Measurements from ENCODE around the gene OR5T1.

OR5T1 gene

DNA sequence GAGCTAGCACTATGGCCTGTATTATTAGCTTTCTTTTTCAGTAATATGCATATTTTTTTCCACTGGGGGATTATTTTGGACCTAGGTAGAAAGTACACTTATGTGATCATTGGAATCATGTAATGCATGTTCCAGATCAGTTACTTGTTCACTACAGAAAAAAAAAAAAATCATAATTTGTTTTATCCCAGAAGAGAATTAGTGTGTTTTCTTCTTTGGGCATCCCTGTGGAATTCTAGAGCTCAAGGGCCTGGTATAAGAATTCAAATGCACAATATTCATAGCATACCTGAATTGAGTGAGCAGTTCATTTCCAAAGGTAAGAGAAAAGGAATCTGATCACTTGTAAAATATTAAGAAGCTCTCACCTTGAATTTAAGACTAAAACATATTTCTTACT is at the start of gene OR5T1:
OR5T1 (plus strand) TSS at position 301 of the 400 bp plus-strand sequence. CDS start 1,485 bp downstream, outside the sequence.
- no peak for DNase-seq

DNA sequence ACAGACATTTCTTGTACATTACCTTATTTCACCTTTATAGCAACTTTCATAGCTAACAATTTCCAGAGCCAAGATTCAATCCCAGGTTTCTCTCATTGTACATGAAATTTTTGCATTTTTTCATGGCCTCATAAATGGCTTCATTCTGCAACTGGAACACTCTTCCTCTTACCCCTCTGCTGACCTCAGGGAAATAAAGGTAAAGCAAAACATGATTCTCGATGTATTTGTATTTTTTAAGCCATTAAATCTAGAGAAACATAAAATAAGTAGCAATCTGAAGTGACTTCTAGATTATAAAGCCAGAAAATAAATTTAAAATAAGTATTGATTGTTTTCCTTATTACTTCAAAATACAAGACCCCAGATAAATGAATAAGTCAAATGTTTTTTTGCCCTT is 39.8 kb upstream of the OR5T1 start, which contains the start of gene OR5T2:
OR5T2 (minus strand) TSS at position 101 of the 400 bp plus-strand sequence. CDS start 1,193 bp downstream, outside the sequence.
- DNase-seq = no peak

DNA sequence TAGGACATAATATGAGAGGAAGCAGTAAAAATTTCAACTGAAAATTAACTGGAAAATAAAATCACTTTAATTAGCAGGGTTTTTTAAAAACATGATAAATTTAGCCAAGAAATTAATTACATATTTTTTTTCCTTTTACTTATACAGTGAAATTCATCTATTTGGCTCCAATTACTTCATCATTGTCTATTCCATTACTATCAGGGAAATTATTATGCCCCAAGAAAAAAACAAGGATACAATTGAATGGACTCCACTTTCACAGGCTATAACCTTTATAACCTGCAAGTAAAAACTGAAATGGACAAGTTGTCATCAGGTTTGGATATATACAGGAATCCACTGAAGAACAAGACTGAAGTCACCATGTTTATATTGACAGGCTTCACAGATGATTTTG is 22.0 kb upstream of the OR5T1 start, which contains the start of gene OR5T3:
OR5T3 (plus strand) TSS at position 301 of the 400 bp plus-strand sequence; CDS start at position 301, 0 bp downstream.
- DNase-seq = no peak

GRCh38 chr11:56271092-56271491 is 2.9 kb upstream of the OR5T1 start:
- no peak for DNase-seq

DNA sequence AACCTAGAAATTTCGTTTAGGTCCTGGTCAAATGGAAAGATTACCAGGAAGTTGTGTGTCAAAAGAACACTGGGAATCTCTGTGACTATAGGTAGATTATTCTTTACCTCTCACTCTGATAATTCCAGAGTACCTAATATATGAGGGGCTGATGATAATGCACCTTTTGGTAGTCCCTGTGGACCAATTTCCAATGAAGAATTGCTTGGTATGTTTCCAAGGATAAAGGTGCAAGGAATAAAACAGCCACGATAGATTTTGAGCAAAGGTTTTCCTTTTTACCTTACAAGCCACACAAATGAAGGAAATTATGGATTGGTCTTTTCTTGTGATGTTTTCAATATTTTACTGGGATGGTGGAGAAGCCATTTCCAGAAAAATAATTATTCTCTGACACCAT is 18.2 kb downstream of the OR5T1 start, which contains the start of gene OR8H1:
OR8H1 (minus strand) TSS at position 101 of the 400 bp plus-strand sequence. CDS start 1,192 bp downstream, outside the sequence.
- no peak for DNase-seq

GRCh38 chr11:56296898-56297297 is 22.9 kb downstream of the OR5T1 start:
- no peak for DNase-seq

- DNase-seq = no peak
Measured at GRCh38 chr11:56307836-56308235, 33.9 kb downstream of the OR5T1 start.

GRCh38 chr11:56314844-56315243 is 40.9 kb downstream of the OR5T1 start, which contains the start of gene OR8K3:
Gene OR8K3, plus strand, starts transcription at chr11:56315144. Its CDS starts 3,163 bp downstream, at chr11:56318307.
- no peak for DNase-seq
